ENCODE measurements around the gene MRRF.

The MRRF gene, protein sequence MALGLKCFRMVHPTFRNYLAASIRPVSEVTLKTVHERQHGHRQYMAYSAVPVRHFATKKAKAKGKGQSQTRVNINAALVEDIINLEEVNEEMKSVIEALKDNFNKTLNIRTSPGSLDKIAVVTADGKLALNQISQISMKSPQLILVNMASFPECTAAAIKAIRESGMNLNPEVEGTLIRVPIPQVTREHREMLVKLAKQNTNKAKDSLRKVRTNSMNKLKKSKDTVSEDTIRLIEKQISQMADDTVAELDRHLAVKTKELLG
- long read RNA-seq, full-length matches to known transcripts, result 157 of 314 reads
- long read RNA-seq, partial matches to known transcripts, result 23 of 314 reads
- long read RNA-seq, other reads (novel, unspliced or antisense), result 134 of 314 reads

DNA sequence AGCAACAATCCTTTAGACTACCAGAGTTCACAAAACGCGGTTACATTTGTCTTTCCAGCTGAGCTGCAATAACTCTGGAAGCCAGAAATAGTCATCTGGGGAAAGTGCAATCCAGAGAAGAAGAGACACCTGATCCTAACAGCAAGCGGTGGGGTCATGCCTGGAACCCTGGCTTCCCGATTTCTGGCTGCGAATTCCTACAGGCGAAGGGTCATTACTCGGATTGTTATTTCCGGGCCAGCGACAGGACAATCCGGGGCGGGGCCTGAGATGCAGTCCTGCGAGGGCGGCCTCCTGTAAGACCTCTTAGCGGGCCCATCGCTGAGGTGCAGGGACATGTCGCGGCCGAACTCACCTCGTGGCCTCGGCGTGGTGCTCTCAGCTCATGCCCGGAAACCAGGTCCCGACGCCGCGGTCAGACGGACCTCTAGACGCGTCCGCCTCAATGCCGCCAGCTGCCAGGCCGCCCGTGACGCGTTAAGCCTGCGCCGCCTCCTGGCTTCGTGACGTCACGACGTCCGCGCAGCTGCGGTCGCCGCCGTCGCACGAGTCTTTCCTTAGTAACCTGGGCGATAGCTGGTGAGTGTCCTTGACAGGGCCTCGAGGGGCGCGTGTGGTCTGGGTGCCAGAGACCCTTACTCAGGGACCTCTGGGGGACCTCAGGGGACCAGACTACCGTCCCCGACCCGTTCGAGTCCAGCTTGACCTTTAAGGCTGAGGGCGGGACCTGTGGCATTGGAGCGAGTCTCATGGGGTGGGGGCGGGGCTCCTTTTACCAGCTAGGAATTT is at the start of gene MRRF, which contains the start of gene RBM18:
TSS of gene MRRF (plus strand) at position 523 of the 789 bp plus-strand sequence. CDS start 6,010 bp downstream, outside the sequence.
TSS of gene RBM18 (minus strand) at position 481 of the 789 bp plus-strand sequence. CDS start 3,348 bp downstream, outside the sequence.
- peak; percentile 89 to 92 for DNase-seq (ENCODE audit: low read depth in 1 of 2, low spot score in 1 of 2)
- TF ChIP-seq POLR2AphosphoS5 (IDR thresholded peaks at IDR 0.05; ENCODE audit: low read depth) (peak; percentile 89), SPI1 (IDR thresholded peaks at IDR 0.05; ENCODE audit: borderline replicate concordance, low read depth) (no peak)
- H3K27ac ChIP-seq (replicated peaks), result peak within 1 kb of the TSS; percentile 96

DNA sequence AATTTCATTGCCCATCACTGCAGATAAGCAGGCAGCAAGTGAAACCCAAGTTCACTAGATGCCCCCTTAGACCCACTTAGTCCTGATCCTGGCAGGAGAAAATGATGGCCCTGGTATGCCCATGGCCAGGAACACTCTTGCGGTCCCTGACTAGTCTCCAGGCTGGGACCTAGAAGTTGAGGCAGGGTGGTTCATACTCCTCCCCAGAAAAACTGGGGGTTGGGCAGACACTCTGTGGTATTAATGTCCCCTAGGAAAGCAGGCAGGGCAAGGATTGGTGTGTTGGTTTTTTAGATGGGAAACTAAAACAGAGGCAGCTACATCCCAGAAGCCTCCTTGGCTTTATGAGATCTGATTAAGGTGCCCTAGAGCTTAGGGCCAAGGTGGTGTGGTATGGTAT is 49.0 kb upstream of the MRRF start:
- Histone ChIP-seq H3K27ac (replicated peaks) (no peak overlapping the region), H3K27me3 (ENCODE audit: insufficient read depth, poor library complexity, severe bottlenecking) (peaks cover 68% of the 10 kb centered on the region), H3K4me3 (replicated peaks; ENCODE audit: insufficient read depth, low read length) (no peak overlapping the region)
- DNase-seq (ENCODE audit: low read depth in 1 of 2, low spot score in 1 of 2), result no peak
- TF ChIP-seq SPI1 (IDR thresholded peaks at IDR 0.05; ENCODE audit: borderline replicate concordance, low read depth) (no peak), POLR2AphosphoS5 (IDR thresholded peaks at IDR 0.05; ENCODE audit: low read depth) (no peak), GABPA (IDR thresholded peaks at IDR 0.05; ENCODE audit: low read depth) (no peak)
- TF ChIP-seq, protein P1, sequence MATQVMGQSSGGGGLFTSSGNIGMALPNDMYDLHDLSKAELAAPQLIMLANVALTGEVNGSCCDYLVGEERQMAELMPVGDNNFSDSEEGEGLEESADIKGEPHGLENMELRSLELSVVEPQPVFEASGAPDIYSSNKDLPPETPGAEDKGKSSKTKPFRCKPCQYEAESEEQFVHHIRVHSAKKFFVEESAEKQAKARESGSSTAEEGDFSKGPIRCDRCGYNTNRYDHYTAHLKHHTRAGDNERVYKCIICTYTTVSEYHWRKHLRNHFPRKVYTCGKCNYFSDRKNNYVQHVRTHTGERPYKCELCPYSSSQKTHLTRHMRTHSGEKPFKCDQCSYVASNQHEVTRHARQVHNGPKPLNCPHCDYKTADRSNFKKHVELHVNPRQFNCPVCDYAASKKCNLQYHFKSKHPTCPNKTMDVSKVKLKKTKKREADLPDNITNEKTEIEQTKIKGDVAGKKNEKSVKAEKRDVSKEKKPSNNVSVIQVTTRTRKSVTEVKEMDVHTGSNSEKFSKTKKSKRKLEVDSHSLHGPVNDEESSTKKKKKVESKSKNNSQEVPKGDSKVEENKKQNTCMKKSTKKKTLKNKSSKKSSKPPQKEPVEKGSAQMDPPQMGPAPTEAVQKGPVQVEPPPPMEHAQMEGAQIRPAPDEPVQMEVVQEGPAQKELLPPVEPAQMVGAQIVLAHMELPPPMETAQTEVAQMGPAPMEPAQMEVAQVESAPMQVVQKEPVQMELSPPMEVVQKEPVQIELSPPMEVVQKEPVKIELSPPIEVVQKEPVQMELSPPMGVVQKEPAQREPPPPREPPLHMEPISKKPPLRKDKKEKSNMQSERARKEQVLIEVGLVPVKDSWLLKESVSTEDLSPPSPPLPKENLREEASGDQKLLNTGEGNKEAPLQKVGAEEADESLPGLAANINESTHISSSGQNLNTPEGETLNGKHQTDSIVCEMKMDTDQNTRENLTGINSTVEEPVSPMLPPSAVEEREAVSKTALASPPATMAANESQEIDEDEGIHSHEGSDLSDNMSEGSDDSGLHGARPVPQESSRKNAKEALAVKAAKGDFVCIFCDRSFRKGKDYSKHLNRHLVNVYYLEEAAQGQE (IDR thresholded peaks at IDR 0.05; ENCODE audit: insufficient replicate concordance, low read depth), result no peak
- TF ChIP-seq, protein P2, sequence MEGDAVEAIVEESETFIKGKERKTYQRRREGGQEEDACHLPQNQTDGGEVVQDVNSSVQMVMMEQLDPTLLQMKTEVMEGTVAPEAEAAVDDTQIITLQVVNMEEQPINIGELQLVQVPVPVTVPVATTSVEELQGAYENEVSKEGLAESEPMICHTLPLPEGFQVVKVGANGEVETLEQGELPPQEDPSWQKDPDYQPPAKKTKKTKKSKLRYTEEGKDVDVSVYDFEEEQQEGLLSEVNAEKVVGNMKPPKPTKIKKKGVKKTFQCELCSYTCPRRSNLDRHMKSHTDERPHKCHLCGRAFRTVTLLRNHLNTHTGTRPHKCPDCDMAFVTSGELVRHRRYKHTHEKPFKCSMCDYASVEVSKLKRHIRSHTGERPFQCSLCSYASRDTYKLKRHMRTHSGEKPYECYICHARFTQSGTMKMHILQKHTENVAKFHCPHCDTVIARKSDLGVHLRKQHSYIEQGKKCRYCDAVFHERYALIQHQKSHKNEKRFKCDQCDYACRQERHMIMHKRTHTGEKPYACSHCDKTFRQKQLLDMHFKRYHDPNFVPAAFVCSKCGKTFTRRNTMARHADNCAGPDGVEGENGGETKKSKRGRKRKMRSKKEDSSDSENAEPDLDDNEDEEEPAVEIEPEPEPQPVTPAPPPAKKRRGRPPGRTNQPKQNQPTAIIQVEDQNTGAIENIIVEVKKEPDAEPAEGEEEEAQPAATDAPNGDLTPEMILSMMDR (IDR thresholded peaks at IDR 0.05; ENCODE audit: insufficient read depth, low read length), result no peak

More for the DNA sequence above, at the start of gene MRRF, which contains the start of gene RBM18:
- Histone ChIP-seq H3K27me3 (ENCODE audit: insufficient read depth, poor library complexity, severe bottlenecking) (no peaks in the 10 kb centered on the region), H3K4me3 (replicated peaks; ENCODE audit: insufficient read depth, low read length) (peak within 1 kb of the TSS; percentile 67)

DNA sequence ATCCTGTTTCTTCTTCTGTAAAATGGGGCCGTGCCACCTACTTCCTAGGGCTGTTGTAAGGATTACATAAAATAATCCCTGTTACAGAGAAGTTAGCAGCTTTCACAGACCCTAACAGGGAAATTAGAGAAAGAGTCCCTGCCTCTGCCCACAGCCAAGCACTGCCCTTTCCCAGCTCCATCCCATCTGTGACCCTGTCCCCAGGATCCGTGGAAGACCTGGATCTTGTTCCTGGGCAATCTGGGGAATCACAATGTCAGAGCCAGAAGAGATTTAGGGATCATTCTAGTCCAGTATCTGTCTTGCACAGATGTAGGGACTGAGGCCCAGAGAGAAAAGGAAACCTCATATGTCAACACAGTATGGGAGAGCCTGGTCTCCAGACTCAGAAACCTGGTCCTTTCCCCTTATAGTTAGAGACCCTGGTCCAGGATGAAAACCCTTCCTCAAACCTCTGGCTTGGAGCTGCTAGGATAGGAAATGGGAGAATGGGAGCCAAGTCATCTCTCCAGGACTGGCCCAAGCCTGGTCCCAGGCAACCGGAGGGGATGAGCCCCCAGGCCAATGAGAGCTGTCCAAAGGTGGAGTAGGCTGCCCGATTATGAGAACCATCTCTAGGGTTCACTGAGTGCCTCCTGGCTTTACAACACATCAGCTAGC is 48.4 kb upstream of the MRRF start:
- TF ChIP-seq GABPA (IDR thresholded peaks at IDR 0.05; ENCODE audit: low read depth), result no peak
- TF ChIP-seq, protein P2 (IDR thresholded peaks at IDR 0.05; ENCODE audit: insufficient read depth, low read length), result no peak
- TF ChIP-seq POLR2AphosphoS5 (IDR thresholded peaks at IDR 0.05; ENCODE audit: low read depth), result no peak
- TF ChIP-seq SPI1 (IDR thresholded peaks at IDR 0.05; ENCODE audit: borderline replicate concordance, low read depth), result no peak
- TF ChIP-seq, protein P1 (IDR thresholded peaks at IDR 0.05; ENCODE audit: insufficient replicate concordance, low read depth), result no peak
- Histone ChIP-seq H3K27ac (replicated peaks) (no peak overlapping the region), H3K4me3 (replicated peaks; ENCODE audit: insufficient read depth, low read length) (no peak overlapping the region), H3K27me3 (ENCODE audit: insufficient read depth, poor library complexity, severe bottlenecking) (peaks cover 69% of the 10 kb centered on the region)
- no peak for DNase-seq (ENCODE audit: low read depth in 1 of 2, low spot score in 1 of 2)
